GM12892 (cell line): ENCODE measurements around the gene UBE2E1.

Source experiments
- DNase-seq: peaks from one replicate; pipeline ENCODE4 v3.0.0; 2011; ENCODE audit not compliant: insufficient read length
- FAIRE-seq: peaks from 2 replicates; lab custom pipeline; 2011; peaks lifted over from hg19 to GRCh38; lab: Jason Lieb, UNC
- POLR2A ChIP-seq: IDR thresholded peaks from 2 replicates; pipeline ENCODE4 v1.6.1; 2011; ENCODE audit warnings: low read depth, low read length, control low read depth
- POLR2AphosphoS5 ChIP-seq: IDR thresholded peaks from 2 replicates; pipeline ENCODE4 v1.6.1; 2011; ENCODE audit warnings: low read depth, low read length, control low read depth
- TAF1 ChIP-seq: IDR thresholded peaks from 2 replicates; pipeline ENCODE4 v1.6.1; 2011; ENCODE audit warnings: low read depth, mild to moderate bottlenecking, control low read depth, low read length, borderline replicate concordance

The UBE2E1 gene

GRCh38 chr3:23811185-23811527 is 5.4 kb downstream of the UBE2E1 start:
- peak; percentile 42 for FAIRE-seq
- no peak for DNase-seq
- TF ChIP-seq TAF1, result no peak
- no peak for TF ChIP-seq POLR2A
- no peak for TF ChIP-seq POLR2AphosphoS5

GRCh38 chr3:23811919-23812318 is 6.2 kb downstream of the UBE2E1 start:
- TF ChIP-seq POLR2AphosphoS5 (no peak), TAF1 (no peak), POLR2A (no peak)
- no peak for DNase-seq
- peak; percentile 5 for FAIRE-seq

GRCh38 chr3:23815879-23816278 is 10.1 kb downstream of the UBE2E1 start:
- no peak for DNase-seq
- TF ChIP-seq TAF1 (no peak), POLR2A (no peak), POLR2AphosphoS5 (no peak)
- FAIRE-seq, result peak; percentile 69

- no peak for DNase-seq
- FAIRE-seq, result no peak
- TF ChIP-seq TAF1 (no peak), POLR2A (no peak), POLR2AphosphoS5 (no peak)
Observed at GRCh38 chr3:23816721-23817120, 11.0 kb downstream of the UBE2E1 start.

- no peak for FAIRE-seq
- DNase-seq, result no peak
- TF ChIP-seq POLR2AphosphoS5 (no peak), POLR2A (no peak), TAF1 (no peak)
Observed at GRCh38 chr3:23817508-23818223, 11.9 kb downstream of the UBE2E1 start.

GRCh38 chr3:23819599-23820360 is 14.0 kb downstream of the UBE2E1 start:
- no peak for TF ChIP-seq TAF1
- TF ChIP-seq POLR2AphosphoS5, result no peak
- no peak for TF ChIP-seq POLR2A
- FAIRE-seq (peak; percentile 62), DNase-seq (no peak)

GRCh38 chr3:23820888-23821287 is 15.1 kb downstream of the UBE2E1 start:
- TF ChIP-seq POLR2AphosphoS5 (no peak), POLR2A (no peak)
- no peak for DNase-seq
- FAIRE-seq, result no peak

GRCh38 chr3:23821858-23822257 is 16.1 kb downstream of the UBE2E1 start:
- FAIRE-seq, result no peak

GRCh38 chr3:23822559-23822958 is 16.8 kb downstream of the UBE2E1 start:
- DNase-seq (no peak), FAIRE-seq (no peak)
- TF ChIP-seq TAF1 (no peak), POLR2AphosphoS5 (no peak), POLR2A (no peak)

More at GRCh38 chr3:23821858-23822257, 16.1 kb downstream of the UBE2E1 start:
- TF ChIP-seq TAF1 (no peak), POLR2A (no peak), POLR2AphosphoS5 (no peak)
- no peak for DNase-seq

GRCh38 chr3:23823620-23824019 is 17.9 kb downstream of the UBE2E1 start:
- no peak for TF ChIP-seq POLR2AphosphoS5
- no peak for TF ChIP-seq TAF1
- TF ChIP-seq POLR2A, result no peak

GRCh38 chr3:23824699-23825444 is 19.1 kb downstream of the UBE2E1 start:
- TF ChIP-seq POLR2AphosphoS5 (no peak), TAF1 (no peak), POLR2A (no peak)
- DNase-seq, result no peak
- peak; percentile 69 for FAIRE-seq

More at GRCh38 chr3:23823620-23824019, 17.9 kb downstream of the UBE2E1 start:
- FAIRE-seq (no peak), DNase-seq (no peak)

- TF ChIP-seq POLR2A (no peak), POLR2AphosphoS5 (no peak), TAF1 (no peak)
- FAIRE-seq, result no peak
- no peak for DNase-seq
Observed at GRCh38 chr3:23825802-23826201, 20.0 kb downstream of the UBE2E1 start.
